Kidney epithelial cell (primary cell): ENCODE data around the gene SAMD1. TPM values are rescaled to one million over a fixed set of nuclear protein-coding genes. Genes with fewer than 3 reads are reported as not detected.
"Not testable (repeated sequence)": the region's sequence is repeated elsewhere in the genome, so short reads cannot be mapped to it uniquely, and the experiment has no call there.

ENCODE experiments used
- DNase-seq: peaks from one replicate; pipeline ENCODE4 v3.0.0-alpha.2; 2010; ENCODE audit warnings: low read depth
- H3K27me3 ChIP-seq: 2 replicates; pipeline ENCODE4 v1.6.0; 2011; ENCODE audit warnings: low read length; ENCODE audit not compliant: control insufficient read depth, insufficient read depth
- H3K36me3 ChIP-seq: 2 replicates; pipeline ENCODE4 v1.5.1; 2011; ENCODE audit warnings: low read length; ENCODE audit not compliant: control insufficient read depth, insufficient read depth
- H3K4me3 ChIP-seq: 2 replicates; pipeline ENCODE4 v1.5.1; 2011; ENCODE audit warnings: low read depth, mild to moderate bottlenecking, control low read depth, low read length
- total RNA-seq: library from RNA; depleted of rRNA; stranded (reverse); fragments of >200 nt; gene quantifications from 2 replicates; pipeline ENCODE4 v1.2.3, GENCODE V29; 2015
- TF ChIP-seq, protein P1 (sequence below): IDR thresholded peaks from 2 replicates; pipeline ENCODE4 v1.5.1; 2011; ENCODE audit warnings: mild to moderate bottlenecking, moderate library complexity, low read length, control low read depth, inconsistent platforms; ENCODE audit not compliant: insufficient read depth, poor library complexity, severe bottlenecking

Gene SAMD1
- total RNA-seq, 1 donor from 2014 or later = 21.8 TPM

DNA sequence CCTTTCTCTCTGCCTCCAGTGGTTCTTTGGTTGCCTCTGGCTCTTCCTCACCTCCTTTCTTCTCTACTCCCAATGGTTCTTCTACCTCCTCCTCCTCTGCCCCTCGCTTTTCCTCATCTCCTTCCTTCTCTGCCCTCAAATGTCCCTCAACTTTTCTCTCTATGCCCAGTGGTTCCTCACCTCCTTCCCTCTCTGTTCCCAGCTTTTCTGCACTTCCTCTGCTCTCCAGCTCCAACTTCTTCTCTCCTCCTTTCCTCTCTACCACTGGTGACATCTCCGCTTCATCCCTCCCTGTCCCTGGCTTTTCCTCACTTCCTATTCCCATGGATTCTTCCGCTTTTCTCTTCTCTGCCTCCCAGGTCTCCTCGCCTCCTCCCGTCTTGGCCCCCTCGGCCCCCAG, 36.5 kb downstream of the SAMD1 start:
- TF ChIP-seq, protein P1, sequence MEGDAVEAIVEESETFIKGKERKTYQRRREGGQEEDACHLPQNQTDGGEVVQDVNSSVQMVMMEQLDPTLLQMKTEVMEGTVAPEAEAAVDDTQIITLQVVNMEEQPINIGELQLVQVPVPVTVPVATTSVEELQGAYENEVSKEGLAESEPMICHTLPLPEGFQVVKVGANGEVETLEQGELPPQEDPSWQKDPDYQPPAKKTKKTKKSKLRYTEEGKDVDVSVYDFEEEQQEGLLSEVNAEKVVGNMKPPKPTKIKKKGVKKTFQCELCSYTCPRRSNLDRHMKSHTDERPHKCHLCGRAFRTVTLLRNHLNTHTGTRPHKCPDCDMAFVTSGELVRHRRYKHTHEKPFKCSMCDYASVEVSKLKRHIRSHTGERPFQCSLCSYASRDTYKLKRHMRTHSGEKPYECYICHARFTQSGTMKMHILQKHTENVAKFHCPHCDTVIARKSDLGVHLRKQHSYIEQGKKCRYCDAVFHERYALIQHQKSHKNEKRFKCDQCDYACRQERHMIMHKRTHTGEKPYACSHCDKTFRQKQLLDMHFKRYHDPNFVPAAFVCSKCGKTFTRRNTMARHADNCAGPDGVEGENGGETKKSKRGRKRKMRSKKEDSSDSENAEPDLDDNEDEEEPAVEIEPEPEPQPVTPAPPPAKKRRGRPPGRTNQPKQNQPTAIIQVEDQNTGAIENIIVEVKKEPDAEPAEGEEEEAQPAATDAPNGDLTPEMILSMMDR = no peak
- DNase-seq = no peak
- H3K36me3 ChIP-seq = peaks cover 1% of the 10 kb centered on the region

DNA sequence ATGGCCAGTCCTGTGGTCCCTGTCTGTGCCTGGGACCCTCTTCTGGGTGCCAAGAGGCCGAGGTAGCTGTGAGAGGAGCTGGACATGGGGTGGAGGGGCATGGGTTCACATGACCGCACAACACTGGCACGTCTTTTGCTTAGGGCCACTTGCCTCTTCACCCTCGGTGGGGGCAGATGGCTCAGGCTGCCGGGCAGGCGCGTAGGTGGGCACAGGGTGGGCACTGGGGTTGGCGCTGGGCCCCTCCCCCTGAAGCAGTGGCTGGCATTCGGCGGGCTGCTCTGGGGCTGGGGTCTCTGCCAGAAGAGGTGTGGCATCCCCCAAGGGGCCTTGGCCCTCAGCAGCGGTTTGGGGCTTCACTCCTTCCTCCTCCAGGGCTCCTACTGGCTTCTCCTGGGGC, 37.1 kb downstream of the SAMD1 start:
- no peak for DNase-seq
- H3K27me3 ChIP-seq = peaks cover 8% of the 10 kb centered on the region
- no peak overlapping the region for H3K4me3 ChIP-seq
- H3K36me3 ChIP-seq = peaks cover 1% of the 10 kb centered on the region
- TF ChIP-seq, protein P1 = no peak

More for the DNA sequence above, 36.5 kb downstream of the SAMD1 start:
- no peak overlapping the region for H3K4me3 ChIP-seq
- H3K27me3 ChIP-seq = peaks cover 14% of the 10 kb centered on the region

DNA sequence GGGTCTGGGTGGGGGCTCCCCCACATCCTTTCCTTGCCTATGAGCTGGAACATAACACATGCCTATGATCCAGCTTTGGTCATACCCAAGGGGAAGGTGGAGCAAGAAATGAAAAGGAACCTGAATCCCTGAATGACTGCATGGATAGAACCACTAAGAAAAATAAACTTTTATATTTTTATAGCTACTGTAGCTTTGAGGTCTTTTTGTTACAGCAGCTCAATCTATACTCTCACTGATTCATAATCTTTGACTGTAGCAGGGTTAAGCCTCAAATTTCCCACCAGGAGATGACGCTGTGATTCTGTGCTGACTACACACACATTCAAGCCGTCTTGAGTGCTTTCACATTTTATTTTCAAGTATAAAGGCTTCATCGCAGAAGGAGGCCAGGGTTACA, 37.5 kb downstream of the SAMD1 start:
- DNase-seq = no peak
- TF ChIP-seq, protein P1 = no peak

GRCh38 chr19:14052470-14052869, 38.1 kb downstream of the SAMD1 start:
- Histone ChIP-seq H3K36me3 (peaks cover 1% of the 10 kb centered on the region), H3K4me3 (no peak overlapping the region), H3K27me3 (peaks cover 2% of the 10 kb centered on the region)
- TF ChIP-seq, protein P1 = no peak
- DNase-seq = no peak

More for the DNA sequence above, 37.5 kb downstream of the SAMD1 start:
- H3K4me3 ChIP-seq = no peak overlapping the region
- peaks cover 3% of the 10 kb centered on the region for H3K27me3 ChIP-seq
- H3K36me3 ChIP-seq = peaks cover 1% of the 10 kb centered on the region

- DNase-seq = no peak
- H3K27me3 ChIP-seq = peaks cover 2% of the 10 kb centered on the region
- H3K36me3 ChIP-seq = peaks cover 1% of the 10 kb centered on the region
- no peak overlapping the region for H3K4me3 ChIP-seq
- TF ChIP-seq, protein P1 = no peak
Measured at GRCh38 chr19:14051980-14052379, 38.6 kb downstream of the SAMD1 start.

DNA sequence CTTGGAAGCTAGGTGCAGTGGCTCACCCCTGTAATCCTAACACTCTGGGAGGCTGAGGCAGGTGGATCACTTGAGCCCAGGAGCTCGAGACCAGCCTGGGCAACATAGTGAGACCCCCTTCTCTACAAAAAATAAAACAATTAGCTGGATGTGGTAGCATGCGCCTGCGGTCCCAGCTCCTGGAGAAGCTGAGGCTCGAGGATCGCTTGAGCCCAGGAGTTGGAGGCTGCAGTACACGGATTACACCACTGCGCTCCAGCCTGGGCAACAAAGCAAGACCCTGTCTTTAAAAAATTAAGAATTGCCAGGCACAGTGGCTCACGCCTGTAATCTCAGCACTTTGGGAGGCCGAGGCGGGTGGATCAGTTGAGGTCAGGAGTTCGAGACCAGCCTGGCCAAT, 39.6 kb downstream of the SAMD1 start:
- H3K36me3 ChIP-seq, H3K4me3 ChIP-seq, H3K27me3 ChIP-seq, DNase-seq: not testable (repeated sequence)

DNA sequence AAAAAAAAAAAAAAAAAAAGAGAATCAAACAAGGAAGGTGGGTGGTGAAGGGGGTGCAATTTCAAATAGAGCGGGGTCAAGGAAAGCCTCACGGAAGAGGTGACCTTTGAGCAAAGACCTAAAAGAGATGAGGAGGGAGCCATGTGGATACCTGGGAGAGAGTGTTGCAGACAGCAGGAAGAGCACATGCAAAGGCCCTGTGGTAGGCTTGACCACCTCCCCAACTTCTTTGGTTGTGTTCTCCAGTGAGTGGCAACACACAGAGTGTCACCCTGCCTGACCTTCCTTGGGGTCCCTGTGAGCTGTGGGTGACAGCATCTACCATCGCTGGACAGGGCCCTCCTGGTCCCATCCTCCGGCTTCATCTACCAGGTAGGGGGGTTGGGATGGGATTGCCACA, 40.0 kb downstream of the SAMD1 start:
- peaks cover 1% of the 10 kb centered on the region for H3K36me3 ChIP-seq
- TF ChIP-seq, protein P1 = no peak
- DNase-seq = no peak
- peaks cover 2% of the 10 kb centered on the region for H3K27me3 ChIP-seq
- H3K4me3 ChIP-seq = no peak overlapping the region
